ENCODE results near the gene CCDC106.

Gene CCDC106

GRCh38 chr19:55698256-55698655 lies 50.2 kb downstream of the CCDC106 start:
- TF ChIP-seq EZH2 (IDR thresholded peaks at IDR 0.05), result no peak
- TF ChIP-seq FOXP2 (optimal IDR thresholded peaks at IDR 0.05; ENCODE audit: control extremely low read depth, extremely low read length, insufficient read depth), result no peak
- no peak for TF ChIP-seq POLR2AphosphoS5 (IDR thresholded peaks at IDR 0.05; ENCODE audit: borderline replicate concordance, low read depth, low read length)
- H3K27ac ChIP-seq, result no peak overlapping the region
- no peaks in the 10 kb centered on the region for H3K9me3 ChIP-seq (ENCODE audit: low read depth, low read length)
- no peak overlapping the region for H3K4me3 ChIP-seq
- peaks cover 15% of the 10 kb centered on the region; the same call in 1 of the 2 replicates for H3K36me3 ChIP-seq (ENCODE audit: insufficient read depth, low read length)
- DNase-seq (ENCODE audit: low read depth, low spot score), result no peak
- H3K9ac ChIP-seq (ENCODE audit: insufficient read length), result no peak overlapping the region

- DNase-seq (ENCODE audit: low read depth, low spot score), result no peak
- peaks cover 9% of the 10 kb centered on the region; the same call in 1 of the 2 replicates for H3K36me3 ChIP-seq (ENCODE audit: insufficient read depth, low read length)
- no peaks in the 10 kb centered on the region for H3K9me3 ChIP-seq (ENCODE audit: low read depth, low read length)
- H3K9ac ChIP-seq (ENCODE audit: insufficient read length), result no peak overlapping the region
- H3K4me3 ChIP-seq, result no peak overlapping the region
- no peak overlapping the region for H3K27ac ChIP-seq
- no peak for TF ChIP-seq POLR2AphosphoS5 (IDR thresholded peaks at IDR 0.05; ENCODE audit: borderline replicate concordance, low read depth, low read length)
- no peak for TF ChIP-seq EZH2 (IDR thresholded peaks at IDR 0.05)
- no peak for TF ChIP-seq FOXP2 (optimal IDR thresholded peaks at IDR 0.05; ENCODE audit: control extremely low read depth, extremely low read length, insufficient read depth)
Observed at GRCh38 chr19:55699221-55699620, 51.2 kb downstream of the CCDC106 start.

- H3K9me3 ChIP-seq (ENCODE audit: low read depth, low read length), result no peaks in the 10 kb centered on the region
- no peak overlapping the region for H3K4me3 ChIP-seq
- H3K36me3 ChIP-seq (ENCODE audit: insufficient read depth, low read length), result peaks cover 3% of the 10 kb centered on the region; the same call in 1 of the 2 replicates
- no peak for DNase-seq (ENCODE audit: low read depth, low spot score)
- no peak overlapping the region for H3K9ac ChIP-seq (ENCODE audit: insufficient read length)
- H3K27ac ChIP-seq, result no peak overlapping the region
- TF ChIP-seq POLR2AphosphoS5 (IDR thresholded peaks at IDR 0.05; ENCODE audit: borderline replicate concordance, low read depth, low read length) (no peak), EZH2 (IDR thresholded peaks at IDR 0.05) (no peak), FOXP2 (optimal IDR thresholded peaks at IDR 0.05; ENCODE audit: control extremely low read depth, extremely low read length, insufficient read depth) (no peak)
Observed at GRCh38 chr19:55700813-55701212, 52.8 kb downstream of the CCDC106 start.

GRCh38 chr19:55702131-55702627 lies 54.2 kb downstream of the CCDC106 start:
- TF ChIP-seq EZH2 (IDR thresholded peaks at IDR 0.05), result no peak
- TF ChIP-seq POLR2AphosphoS5 (IDR thresholded peaks at IDR 0.05; ENCODE audit: borderline replicate concordance, low read depth, low read length), result no peak
- no peak for TF ChIP-seq FOXP2 (optimal IDR thresholded peaks at IDR 0.05; ENCODE audit: control extremely low read depth, extremely low read length, insufficient read depth)
- no peak overlapping the region for H3K9ac ChIP-seq (ENCODE audit: insufficient read length)
- DNase-seq (ENCODE audit: low read depth, low spot score), result no peak
- H3K4me3 ChIP-seq, result no peak overlapping the region
- no peak overlapping the region for H3K27ac ChIP-seq
- no peaks in the 10 kb centered on the region for H3K9me3 ChIP-seq (ENCODE audit: low read depth, low read length)
- H3K36me3 ChIP-seq (ENCODE audit: insufficient read depth, low read length), result peaks cover 3% of the 10 kb centered on the region; the same call in 1 of the 2 replicates
